ENCODE data around the gene ZFHX3. TPM values are rescaled to one million over a fixed set of nuclear protein-coding genes. Genes with fewer than 3 reads are reported as not detected.

ZFHX3 gene
- total and polyA plus RNA-seq, 2 donors (not counting 1 experiment from before 2014, with no cell fraction given): 0.54 to 6.6 TPM

DNA sequence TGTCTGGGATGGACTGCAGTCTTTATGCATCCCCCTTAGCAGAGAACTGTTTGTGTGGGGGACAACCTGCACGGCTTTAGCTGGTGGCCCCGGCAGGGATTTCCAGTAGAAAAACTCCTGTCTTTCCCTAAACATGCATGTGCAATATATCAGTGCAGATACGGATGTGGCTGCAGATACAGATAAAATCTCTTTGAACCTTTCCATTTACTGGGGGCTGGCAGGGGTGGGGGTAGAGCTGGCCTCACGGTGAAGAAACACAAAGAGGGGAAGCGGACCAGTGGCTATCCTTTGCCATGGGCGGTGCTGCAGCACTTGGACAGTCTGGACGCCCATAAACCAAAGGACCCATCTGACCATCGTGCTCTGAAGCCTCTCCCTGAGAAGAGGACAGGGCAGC lies 201.3 kb downstream of the ZFHX3 start:
- Histone ChIP-seq H3K36me3 (replicated peaks in 1 of 2; ENCODE audit: control extremely low read depth in 1 of 2, control insufficient read depth in 1 of 2, extremely low read depth in 1 of 2, insufficient read depth in 2 of 2, low read length in 1 of 2) (no peaks in the 10 kb centered on the region), H3K4me2 (replicated peaks; ENCODE audit: low read depth, low read length, poor library complexity, severe bottlenecking) (no peak overlapping the region), H4K20me1 (ENCODE audit: control insufficient read depth, insufficient read depth, low read length, poor library complexity, severe bottlenecking) (peaks cover 7% of the 10 kb centered on the region), H3K4me3 (ENCODE audit: control extremely low read depth in 1 of 5, extremely low read depth in 1 of 5, insufficient read depth in 1 of 5, low read depth in 2 of 5, low read length in 4 of 5) (no peak overlapping the region), H3K4me1 (ENCODE audit: control insufficient read depth in 2 of 2, insufficient read depth in 2 of 2, low read length in 2 of 2) (peaks cover 18 to 20% of the 10 kb centered on the region in 2 donors), H3K9me3 (ENCODE audit: control extremely low read depth in 1 of 3, control insufficient read depth in 2 of 3, insufficient read depth in 1 of 3, low read length in 2 of 3) (peaks cover 0 to 3% (median 0%) of the 10 kb centered on the region in 3 donors), H3K79me2 (ENCODE audit: control insufficient read depth, insufficient read depth, low read length) (no peaks in the 10 kb centered on the region), H3K9ac (ENCODE audit: low read length) (no peak overlapping the region), H3K27ac (ENCODE audit: low read length in 2 of 2) (no peak overlapping the region), H3K27me3 (replicated peaks in 1 of 4; ENCODE audit: control extremely low read depth in 1 of 4, control insufficient read depth in 3 of 4, insufficient read depth in 4 of 4, low read length in 3 of 4) (peaks cover 0 to 23% (median 0%) of the 10 kb centered on the region in 4 experiments), H2AFZ (ENCODE audit: insufficient read depth, low read depth, low read length, poor library complexity, severe bottlenecking) (no peak overlapping the region)
- Mint-ChIP-seq H3K27me3 (peaks cover 33% of the 10 kb centered on the region), H3K4me3 (no peak overlapping the region), H3K27ac (no peak overlapping the region), H3K9me3 (ENCODE audit: insufficient read depth) (no peaks in the 10 kb centered on the region), H3K4me1 (peaks cover 24% of the 10 kb centered on the region)
- intact Hi-C loops (cut with micrococcal nuclease): no loop called here
- ChIA-PET POLR2A (no interaction called here), CTCF (interaction anchor here (4.3 kb wide), 1 partner anchor 14 kb away, joined by 17 read pairs; no protein-coding TSS in a partner anchor)
- WGBS (ENCODE audit: insufficient coverage): 87% methylated on average over 5 of the region's 8 CpGs
- TF ChIP-seq, protein P1, sequence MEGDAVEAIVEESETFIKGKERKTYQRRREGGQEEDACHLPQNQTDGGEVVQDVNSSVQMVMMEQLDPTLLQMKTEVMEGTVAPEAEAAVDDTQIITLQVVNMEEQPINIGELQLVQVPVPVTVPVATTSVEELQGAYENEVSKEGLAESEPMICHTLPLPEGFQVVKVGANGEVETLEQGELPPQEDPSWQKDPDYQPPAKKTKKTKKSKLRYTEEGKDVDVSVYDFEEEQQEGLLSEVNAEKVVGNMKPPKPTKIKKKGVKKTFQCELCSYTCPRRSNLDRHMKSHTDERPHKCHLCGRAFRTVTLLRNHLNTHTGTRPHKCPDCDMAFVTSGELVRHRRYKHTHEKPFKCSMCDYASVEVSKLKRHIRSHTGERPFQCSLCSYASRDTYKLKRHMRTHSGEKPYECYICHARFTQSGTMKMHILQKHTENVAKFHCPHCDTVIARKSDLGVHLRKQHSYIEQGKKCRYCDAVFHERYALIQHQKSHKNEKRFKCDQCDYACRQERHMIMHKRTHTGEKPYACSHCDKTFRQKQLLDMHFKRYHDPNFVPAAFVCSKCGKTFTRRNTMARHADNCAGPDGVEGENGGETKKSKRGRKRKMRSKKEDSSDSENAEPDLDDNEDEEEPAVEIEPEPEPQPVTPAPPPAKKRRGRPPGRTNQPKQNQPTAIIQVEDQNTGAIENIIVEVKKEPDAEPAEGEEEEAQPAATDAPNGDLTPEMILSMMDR (IDR thresholded peaks at IDR 0.05): no peak
- TF ChIP-seq EZH2 (IDR thresholded peaks at IDR 0.05; ENCODE audit: borderline replicate concordance, insufficient read depth, low read depth, low read length, poor library complexity, severe bottlenecking): no peak
- DNase-seq: no peak
- ATAC-seq (ENCODE audit: low read depth): no peak

DNA sequence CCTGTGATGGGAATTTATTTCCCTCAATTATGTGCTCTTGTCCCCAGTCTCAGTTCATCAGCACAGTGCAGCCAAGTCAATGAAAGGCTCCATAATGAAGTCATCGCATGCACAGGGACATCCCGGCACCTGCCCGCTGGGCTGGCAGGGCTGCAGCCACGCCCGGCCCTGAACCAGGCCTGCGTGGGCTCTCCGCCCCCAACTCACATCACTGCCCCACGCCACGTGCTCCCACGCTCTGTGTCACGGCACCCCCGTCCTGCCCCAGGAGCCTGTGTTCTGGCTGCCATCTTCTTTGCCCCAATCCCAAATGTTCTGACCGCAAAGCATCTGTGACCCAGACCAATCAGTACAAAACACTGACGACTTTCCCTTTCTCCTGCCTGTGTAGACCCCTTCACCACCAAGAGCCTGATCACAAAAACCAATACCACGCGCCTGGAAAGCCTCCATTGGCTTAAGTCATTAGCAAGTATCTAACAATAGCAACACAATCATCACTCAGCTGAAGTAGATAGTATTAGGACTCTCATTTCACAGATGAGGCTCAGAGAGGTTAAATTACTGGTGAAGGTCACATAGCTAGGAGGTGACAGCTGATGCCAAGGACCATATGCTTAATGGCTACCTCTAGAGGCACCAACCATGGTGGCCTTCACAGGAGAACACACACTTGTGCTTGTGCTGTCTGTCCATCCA lies 202.5 kb downstream of the ZFHX3 start:
- Histone ChIP-seq H3K79me2 (ENCODE audit: control insufficient read depth, insufficient read depth, low read length) (no peaks in the 10 kb centered on the region), H2AFZ (ENCODE audit: insufficient read depth, low read depth, low read length, poor library complexity, severe bottlenecking) (no peak overlapping the region), H3K4me1 (ENCODE audit: control insufficient read depth in 2 of 2, insufficient read depth in 2 of 2, low read length in 2 of 2) (peaks cover 20 to 24% of the 10 kb centered on the region in 2 donors), H3K4me2 (replicated peaks; ENCODE audit: low read depth, low read length, poor library complexity, severe bottlenecking) (peak overlapping the region; percentile 42), H3K9me3 (ENCODE audit: control extremely low read depth in 1 of 3, control insufficient read depth in 2 of 3, insufficient read depth in 1 of 3, low read length in 2 of 3) (peaks cover 0 to 3% (median 0%) of the 10 kb centered on the region in 3 donors), H3K27ac (ENCODE audit: low read length in 2 of 2) (no peak overlapping the region), H4K20me1 (ENCODE audit: control insufficient read depth, insufficient read depth, low read length, poor library complexity, severe bottlenecking) (peaks cover 7% of the 10 kb centered on the region), H3K4me3 (ENCODE audit: control extremely low read depth in 1 of 5, extremely low read depth in 1 of 5, insufficient read depth in 1 of 5, low read depth in 2 of 5, low read length in 4 of 5) (no peak overlapping the region), H3K27me3 (replicated peaks in 1 of 4; ENCODE audit: control extremely low read depth in 1 of 4, control insufficient read depth in 3 of 4, insufficient read depth in 4 of 4, low read length in 3 of 4) (peaks cover 0 to 23% (median 0%) of the 10 kb centered on the region in 4 experiments), H3K9ac (ENCODE audit: low read length) (no peak overlapping the region), H3K36me3 (replicated peaks in 1 of 2; ENCODE audit: control extremely low read depth in 1 of 2, control insufficient read depth in 1 of 2, extremely low read depth in 1 of 2, insufficient read depth in 2 of 2, low read length in 1 of 2) (no peaks in the 10 kb centered on the region)
- intact Hi-C loops (cut with micrococcal nuclease): no loop called here
- Mint-ChIP-seq H3K27me3 (peaks cover 34% of the 10 kb centered on the region), H3K4me3 (peak overlapping the region; percentile 0), H3K9me3 (ENCODE audit: insufficient read depth) (no peaks in the 10 kb centered on the region), H3K27ac (no peak overlapping the region), H3K4me1 (peaks cover 31% of the 10 kb centered on the region)
- ATAC-seq (ENCODE audit: low read depth) (no peak), DNase-seq (no peak)
- POLR2A ChIA-PET: no interaction called here
- 96% methylated on average over 14 of the region's 16 CpGs for WGBS (ENCODE audit: insufficient coverage)
- TF ChIP-seq, protein P1 (IDR thresholded peaks at IDR 0.05): no peak
- TF ChIP-seq EZH2 (IDR thresholded peaks at IDR 0.05; ENCODE audit: borderline replicate concordance, insufficient read depth, low read depth, low read length, poor library complexity, severe bottlenecking): no peak
- CTCF ChIA-PET: interaction anchor here (4.3 kb wide), 1 partner anchor 13 kb away, joined by 17 read pairs; no protein-coding TSS in a partner anchor

Measured in B cell (primary cell).